ENCODE measurements around the gene GPR18. TPM values are rescaled to one million over a fixed set of nuclear protein-coding genes. Genes with fewer than 3 reads are reported as not detected.

GPR18 gene
- total RNA-seq, 4 donors from 2014 or later = not detected

- TF ChIP-seq CTCF (IDR thresholded peaks at IDR 0.05) (no peak), EP300 (IDR thresholded peaks at IDR 0.05) (peak in 1 of 2 donors; percentile 7)
- Histone ChIP-seq H3K27ac (no peak overlapping the region), H3K9me3 (no peaks in the 10 kb centered on the region), H3K4me3 (no peak overlapping the region), H3K4me1 (peaks cover 0 to 8% (median 0%) of the 10 kb centered on the region in 4 donors), H3K36me3 (no peaks in the 10 kb centered on the region), H3K27me3 (no peaks in the 10 kb centered on the region)
- DNase-seq (ENCODE audit: low spot score in 2 of 2) = no peak
- 88 to 90% methylated on average over 4 of the region's 4 CpGs for WGBS, 2 donors
These were observed 41.8 kb upstream of the GPR18 start for GRCh38 chr13:99299920-99300341.

GRCh38 chr13:99299256-99299919 is 41.2 kb upstream of the GPR18 start:
- Histone ChIP-seq H3K9me3 (no peaks in the 10 kb centered on the region), H3K27ac (no peak overlapping the region), H3K4me1 (peaks cover 0 to 11% (median 0%) of the 10 kb centered on the region in 4 donors), H3K36me3 (no peaks in the 10 kb centered on the region), H3K4me3 (no peak overlapping the region), H3K27me3 (no peaks in the 10 kb centered on the region)
- no peak for TF ChIP-seq CTCF (IDR thresholded peaks at IDR 0.05)
- no peak for TF ChIP-seq EP300 (IDR thresholded peaks at IDR 0.05)
- no peak for TF ChIP-seq POLR2A (IDR thresholded peaks at IDR 0.05)
- 89% methylated on average over 4 of the region's 4 CpGs for WGBS, 2 donors
- no peak for DNase-seq (ENCODE audit: low spot score in 2 of 2)

GRCh38 chr13:99298056-99298455 is 39.9 kb upstream of the GPR18 start:
- 88 to 91% methylated on average over 2 of the region's 2 CpGs for WGBS, 2 donors
- H3K4me3 ChIP-seq = no peak overlapping the region
- no peaks in the 10 kb centered on the region for H3K9me3 ChIP-seq
- no peak for DNase-seq (ENCODE audit: low spot score in 2 of 2)
- H3K4me1 ChIP-seq = peaks cover 0 to 11% (median 0%) of the 10 kb centered on the region in 4 donors
- TF ChIP-seq CTCF (IDR thresholded peaks at IDR 0.05) (no peak), EP300 (IDR thresholded peaks at IDR 0.05) (no peak), POLR2A (IDR thresholded peaks at IDR 0.05) (no peak)
- H3K27me3 ChIP-seq = no peaks in the 10 kb centered on the region
- H3K27ac ChIP-seq = no peak overlapping the region
- H3K36me3 ChIP-seq = no peaks in the 10 kb centered on the region

- H3K4me1 ChIP-seq = peaks cover 0 to 11% (median 0%) of the 10 kb centered on the region in 4 donors
- H3K27ac ChIP-seq = no peak overlapping the region
- no peaks in the 10 kb centered on the region for H3K36me3 ChIP-seq
These were observed 39.2 kb upstream of the GPR18 start for GRCh38 chr13:99297331-99297730.

More at GRCh38 chr13:99297331-99297730, 39.2 kb upstream of the GPR18 start:
- no peaks in the 10 kb centered on the region for H3K27me3 ChIP-seq
- no peaks in the 10 kb centered on the region for H3K9me3 ChIP-seq
- TF ChIP-seq CTCF (IDR thresholded peaks at IDR 0.05) (no peak), POLR2A (IDR thresholded peaks at IDR 0.05) (no peak), EP300 (IDR thresholded peaks at IDR 0.05) (no peak)
- no peak for DNase-seq (ENCODE audit: low spot score in 2 of 2)
- H3K4me3 ChIP-seq = no peak overlapping the region
